HG03060 (cell line): ENCODE results near the gene CALHM1.
A peak's percentile ranks its signal among the peaks of the same experiment; 100 is the strongest.

Experiments
- ATAC-seq: cut with Tn5 transposase; IDR thresholded peaks from one replicate; pipeline ENCODE4 v1.9.1; 2021; ENCODE audit warnings: low read depth, moderate number of reproducible peaks; ENCODE audit not compliant: unreplicated experiment

CALHM1 gene

GRCh38 chr10:103457176-103457712 is 1.5 kb downstream of the CALHM1 start:
- no peak for ATAC-seq

GRCh38 chr10:103456074-103456660 is 2.5 kb downstream of the CALHM1 start:
- no peak for ATAC-seq

GRCh38 chr10:103455235-103455634 is 3.5 kb downstream of the CALHM1 start:
- ATAC-seq = no peak

GRCh38 chr10:103454026-103454425 is 4.7 kb downstream of the CALHM1 start:
- ATAC-seq = no peak

GRCh38 chr10:103452506-103453230 is 6.0 kb downstream of the CALHM1 start:
- ATAC-seq = no peak

- peak; percentile 37 for ATAC-seq
Observed at GRCh38 chr10:103451831-103452505, 6.7 kb downstream of the CALHM1 start, which contains the start of gene CALHM2. Gene CALHM2, minus strand, starts transcription at chr10:103452370. Its CDS starts 2,429 bp downstream, at chr10:103449941.

- no peak for ATAC-seq
Observed at GRCh38 chr10:103451091-103451813, 7.4 kb downstream of the CALHM1 start.

- ATAC-seq = no peak
Observed at GRCh38 chr10:103450201-103450695, 8.5 kb downstream of the CALHM1 start.

- no peak for ATAC-seq
Observed at GRCh38 chr10:103449208-103450144, 9.2 kb downstream of the CALHM1 start.

- ATAC-seq = no peak
Observed at GRCh38 chr10:103448746-103449145, 10.0 kb downstream of the CALHM1 start.

GRCh38 chr10:103447187-103447586 is 11.5 kb downstream of the CALHM1 start:
- ATAC-seq = no peak

- no peak for ATAC-seq
Observed at GRCh38 chr10:103445767-103446567, 12.7 kb downstream of the CALHM1 start.

GRCh38 chr10:103445366-103445765 is 13.3 kb downstream of the CALHM1 start:
- ATAC-seq = no peak

GRCh38 chr10:103444478-103444877 is 14.2 kb downstream of the CALHM1 start:
- no peak for ATAC-seq

GRCh38 chr10:103443475-103444185 is 15.1 kb downstream of the CALHM1 start:
- ATAC-seq = no peak

GRCh38 chr10:103442031-103442461 is 16.7 kb downstream of the CALHM1 start:
- ATAC-seq = no peak

GRCh38 chr10:103441611-103442010 is 17.1 kb downstream of the CALHM1 start:
- ATAC-seq = no peak

- no peak for ATAC-seq
Observed at GRCh38 chr10:103441206-103441605, 17.5 kb downstream of the CALHM1 start.
